Mesodermal cell (in vitro differentiated cells): Measurements from ENCODE around the gene MIA.
A peak's percentile ranks its signal among the peaks of the same experiment; 100 is the strongest.

ENCODE experiments used
- H3K27ac ChIP-seq: 2 replicates; pipeline ENCODE4 v1.7.0; 2013; ENCODE audit warnings: mild to moderate bottlenecking, low read depth, low read length, moderate library complexity; ENCODE audit not compliant: severe bottlenecking
- H3K36me3 ChIP-seq: 2 replicates; pipeline ENCODE4 v1.7.1; 2013; ENCODE audit warnings: mild to moderate bottlenecking, low read length, moderate library complexity; ENCODE audit not compliant: control insufficient read depth, insufficient read depth
- H3K4me1 ChIP-seq: one replicate; pipeline ENCODE4 v1.7.1; 2013; ENCODE audit warnings: mild to moderate bottlenecking, low read length; ENCODE audit not compliant: insufficient read depth, control insufficient read depth, poor library complexity, severe bottlenecking
- H3K4me3 ChIP-seq: 2 replicates; pipeline ENCODE4 v1.7.0; 2013; ENCODE audit warnings: low read length, control low read depth, mild to moderate bottlenecking; ENCODE audit not compliant: insufficient read depth, poor library complexity, severe bottlenecking; ENCODE audit errors: extremely low read depth
- H3K9me3 ChIP-seq: 2 replicates; pipeline ENCODE4 v1.7.1; 2013; ENCODE audit warnings: mild to moderate bottlenecking, low read length, moderate library complexity; ENCODE audit not compliant: control insufficient read depth
- WGBS, 2 experiments: methylation state at CpG; one replicate each; pipeline ENCODE4 v1.1.5; 2013; ENCODE audit warnings: missing lambda C conversion rate in 2 of 2; ENCODE audit not compliant: insufficient coverage in 2 of 2; 5-methylcytosine and 5-hydroxymethylcytosine counted together

Gene MIA

DNA sequence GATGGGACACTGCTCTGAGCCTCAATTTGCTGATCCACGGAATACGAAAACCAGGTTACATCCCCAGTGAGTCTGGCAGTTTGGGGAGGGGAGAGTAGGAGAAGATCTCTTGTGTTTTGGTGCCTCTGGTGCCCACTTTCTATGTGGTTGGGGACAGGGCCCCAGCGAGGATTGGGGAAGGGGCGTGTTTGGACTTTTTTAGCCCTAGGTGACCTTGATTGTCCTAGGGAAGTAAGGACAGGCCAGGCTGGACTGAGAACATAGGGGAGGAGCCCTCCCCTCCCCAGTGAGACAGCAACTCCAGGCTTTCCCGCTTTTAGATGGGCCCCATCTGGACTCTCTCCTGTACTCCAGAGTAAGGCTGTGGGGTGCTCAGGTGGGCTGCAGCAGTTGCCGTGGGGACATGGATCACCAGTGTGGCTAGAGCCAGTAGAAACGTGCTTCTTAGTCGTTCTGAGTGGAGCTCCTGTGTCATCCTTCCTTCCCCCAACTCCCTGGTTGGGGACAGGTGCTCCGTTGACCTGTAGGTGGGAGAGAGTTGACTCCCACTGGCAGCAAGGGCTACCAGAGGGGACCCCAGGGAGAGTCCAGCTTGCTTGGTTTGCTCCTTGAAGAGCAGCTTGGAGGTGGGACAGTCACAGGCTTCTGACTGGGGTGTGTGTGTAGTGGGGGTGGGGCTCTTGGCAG is 28.0 kb downstream of the MIA start:
- peaks cover 70% of the 10 kb centered on the region for H3K4me1 ChIP-seq
- 74 to 96% methylated on average over 4 to 5 of the region's 9 CpGs for WGBS, 2 experiments
- peaks cover 75% of the 10 kb centered on the region for H3K36me3 ChIP-seq
- no peak overlapping the region for H3K4me3 ChIP-seq
- H3K27ac ChIP-seq: peak overlapping the region; percentile 36
- H3K9me3 ChIP-seq: no peaks in the 10 kb centered on the region

GRCh38 chr19:40803857-40804782 is 28.8 kb downstream of the MIA start:
- H3K4me3 ChIP-seq: no peak overlapping the region
- H3K4me1 ChIP-seq: peaks cover 70% of the 10 kb centered on the region

GRCh38 chr19:40804783-40805242 is 29.5 kb downstream of the MIA start:
- H3K27ac ChIP-seq: no peak overlapping the region
- 93 to 99% methylated on average over 6 to 7 of the region's 7 CpGs for WGBS, 2 experiments
- no peak overlapping the region for H3K4me3 ChIP-seq
- no peaks in the 10 kb centered on the region for H3K9me3 ChIP-seq
- H3K36me3 ChIP-seq: peaks cover 89% of the 10 kb centered on the region
- peaks cover 73% of the 10 kb centered on the region for H3K4me1 ChIP-seq

More at GRCh38 chr19:40803857-40804782, 28.8 kb downstream of the MIA start:
- Histone ChIP-seq H3K27ac (no peak overlapping the region), H3K9me3 (no peaks in the 10 kb centered on the region), H3K36me3 (peaks cover 82% of the 10 kb centered on the region)
- WGBS, 2 experiments: 90 to 98% methylated on average over 4 to 5 of the region's 6 CpGs

DNA sequence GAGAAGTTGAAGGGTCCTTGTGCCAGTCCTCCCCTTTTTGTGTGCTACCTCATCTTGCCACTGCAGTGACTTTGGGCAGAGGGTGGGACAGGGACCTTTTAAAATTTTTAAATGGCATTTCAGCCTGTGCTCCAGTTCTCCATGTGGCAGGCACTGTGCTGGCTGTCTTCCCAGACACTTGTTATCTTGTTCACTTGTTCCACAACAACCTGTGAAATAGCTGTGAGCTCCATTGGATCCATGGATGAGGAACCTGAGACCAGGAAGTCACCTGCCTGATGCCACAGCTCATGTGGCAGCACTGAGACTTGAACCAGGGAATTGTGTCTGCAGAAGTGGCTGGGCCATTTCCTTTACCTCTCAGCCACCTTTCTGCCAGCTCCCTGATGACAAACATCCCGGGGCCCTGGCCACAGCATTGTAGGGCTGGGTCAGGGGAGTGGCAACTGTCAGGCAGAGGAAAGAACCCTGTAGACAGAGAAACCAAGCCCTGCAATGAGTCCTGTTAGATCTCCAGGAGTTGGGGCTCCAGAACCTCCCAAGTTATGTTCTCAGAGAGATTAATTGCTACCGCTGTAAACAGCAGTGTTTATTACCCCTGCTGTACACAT is 30.0 kb downstream of the MIA start:
- no peak overlapping the region for H3K4me3 ChIP-seq
- peaks cover 72% of the 10 kb centered on the region for H3K4me1 ChIP-seq
- peaks cover 87% of the 10 kb centered on the region for H3K36me3 ChIP-seq
- H3K27ac ChIP-seq: peak overlapping the region; percentile 81
- 100% methylated on average over 1 to 2 of the region's 2 CpGs for WGBS, 2 experiments
- H3K9me3 ChIP-seq: no peaks in the 10 kb centered on the region

DNA sequence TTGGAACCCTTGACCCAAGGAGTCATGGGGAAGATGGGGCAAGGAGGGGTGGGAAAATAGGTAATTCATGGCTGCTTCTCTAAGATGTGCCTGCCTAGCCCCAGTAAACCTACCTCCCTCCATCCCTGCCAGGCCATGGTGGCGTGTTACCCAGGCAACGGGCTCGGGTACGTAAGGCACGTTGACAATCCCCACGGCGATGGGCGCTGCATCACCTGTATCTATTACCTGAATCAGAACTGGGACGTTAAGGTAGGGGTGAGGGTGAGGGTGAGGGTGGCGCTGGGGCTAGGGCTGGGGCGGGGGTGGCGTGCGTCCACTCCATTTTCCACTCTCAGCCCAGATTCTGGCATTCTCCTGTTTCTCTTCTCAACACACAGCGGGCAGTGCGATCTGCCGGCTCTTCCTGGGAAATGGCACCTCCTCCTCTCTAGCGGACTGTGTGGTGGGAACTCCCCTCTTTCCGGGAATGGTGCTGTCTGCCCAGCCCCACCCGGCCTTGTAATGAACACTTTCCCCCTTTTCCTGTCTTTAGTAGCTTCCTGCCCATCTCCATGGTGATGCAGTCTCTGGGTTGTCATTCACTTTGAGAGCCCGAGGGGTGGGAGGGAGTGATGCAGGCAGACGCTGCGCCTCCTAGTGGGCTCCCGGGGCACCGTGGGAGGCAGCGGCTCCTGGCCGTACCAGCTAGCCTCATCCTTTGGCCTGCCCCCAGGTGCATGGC is 31.3 kb downstream of the MIA start:
- peaks cover 63% of the 10 kb centered on the region for H3K4me1 ChIP-seq
- H3K27ac ChIP-seq: peak overlapping the region; percentile 81
- H3K36me3 ChIP-seq: peaks cover 74% of the 10 kb centered on the region
- peak overlapping the region; percentile 14 for H3K4me3 ChIP-seq
- 14 to 18% methylated on average over 13 to 16 of the region's 26 CpGs for WGBS, 2 experiments
- no peaks in the 10 kb centered on the region for H3K9me3 ChIP-seq

GRCh38 chr19:40807147-40808020 is 32.1 kb downstream of the MIA start:
- Histone ChIP-seq H3K36me3 (peaks cover 66% of the 10 kb centered on the region), H3K27ac (no peak overlapping the region), H3K4me1 (peaks cover 63% of the 10 kb centered on the region), H3K4me3 (no peak overlapping the region), H3K9me3 (no peaks in the 10 kb centered on the region)
- 79 to 82% methylated on average over 13 to 17 of the region's 18 CpGs for WGBS, 2 experiments

DNA sequence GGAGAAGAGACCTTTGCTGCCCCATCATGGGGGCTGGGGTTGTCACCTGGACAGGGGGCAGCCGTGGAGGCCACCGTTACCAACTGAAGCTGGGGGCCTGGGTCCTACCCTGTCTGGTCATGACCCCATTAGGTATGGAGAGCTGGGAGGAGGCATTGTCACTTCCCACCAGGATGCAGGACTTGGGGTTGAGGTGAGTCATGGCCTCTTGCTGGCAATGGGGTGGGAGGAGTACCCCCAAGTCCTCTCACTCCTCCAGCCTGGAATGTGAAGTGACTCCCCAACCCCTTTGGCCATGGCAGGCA is 32.7 kb downstream of the MIA start:
- WGBS, 2 experiments: 100% methylated on average over 2 of the region's 2 CpGs
- peaks cover 61% of the 10 kb centered on the region for H3K36me3 ChIP-seq

DNA sequence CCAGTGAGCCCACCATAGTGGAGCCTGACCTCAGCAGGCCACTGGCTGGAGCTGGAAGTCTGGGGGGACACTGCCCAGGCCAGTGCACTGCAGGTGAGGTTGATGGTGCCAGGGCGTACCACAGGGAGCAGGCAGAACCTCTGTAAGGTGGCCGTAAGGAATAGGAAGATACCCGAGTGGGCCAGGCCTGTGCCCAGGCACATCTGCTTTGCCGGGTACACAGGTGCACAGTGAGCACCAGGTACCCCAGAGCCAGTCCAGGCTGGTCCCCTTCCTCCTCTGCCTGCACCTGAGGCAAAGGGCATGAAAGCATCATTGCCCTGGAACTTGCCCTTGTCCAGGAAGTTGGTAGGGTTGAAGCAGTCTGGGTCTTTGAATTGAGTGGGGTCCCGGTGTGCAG is 33.2 kb downstream of the MIA start:
- 92 to 98% methylated on average over 4 to 5 of the region's 5 CpGs for WGBS, 2 experiments
- Histone ChIP-seq H3K36me3 (peaks cover 55% of the 10 kb centered on the region), H3K27ac (no peak overlapping the region)

More for the DNA sequence above, 32.7 kb downstream of the MIA start:
- Histone ChIP-seq H3K27ac (no peak overlapping the region), H3K9me3 (no peaks in the 10 kb centered on the region), H3K4me1 (peaks cover 58% of the 10 kb centered on the region), H3K4me3 (no peak overlapping the region)

DNA sequence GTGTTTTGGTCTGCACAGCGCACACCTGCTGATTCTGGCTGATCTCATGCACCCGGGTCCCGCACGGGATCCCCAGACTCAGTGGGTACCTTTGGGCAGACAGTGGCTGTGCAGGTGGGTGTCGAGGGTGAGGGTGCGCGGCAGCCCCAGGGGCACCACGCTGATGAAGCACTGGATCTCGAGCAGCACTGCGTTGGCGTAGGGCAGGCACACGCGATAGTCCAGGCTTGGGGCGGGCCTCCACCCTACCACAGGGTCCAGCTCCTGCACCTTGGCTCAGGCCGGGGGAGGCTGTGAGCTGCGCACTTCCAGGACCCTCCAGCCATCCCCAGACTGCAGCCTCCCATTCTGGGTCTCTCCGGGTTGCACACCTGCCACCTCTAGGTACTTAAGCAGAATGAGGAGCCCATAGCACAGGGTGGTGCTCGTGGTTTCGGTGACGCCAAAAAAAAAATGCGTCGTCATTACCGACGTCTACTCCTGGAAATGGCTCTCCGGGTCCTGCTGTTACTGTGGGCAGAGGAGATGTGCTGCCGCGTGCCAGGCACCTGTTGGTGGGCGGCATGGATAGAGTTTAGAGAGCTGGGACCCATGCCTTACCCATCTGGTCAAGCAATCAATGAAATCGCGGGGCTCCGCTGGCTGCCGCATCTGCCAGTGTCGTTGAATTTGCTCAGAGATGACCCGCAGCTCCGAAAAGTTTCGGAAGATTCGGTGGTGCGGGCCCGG is 34.2 kb downstream of the MIA start:
- Histone ChIP-seq H3K27ac (no peak overlapping the region), H3K9me3 (no peaks in the 10 kb centered on the region), H3K36me3 (peaks cover 45% of the 10 kb centered on the region), H3K4me3 (no peak overlapping the region), H3K4me1 (peaks cover 52% of the 10 kb centered on the region)
- 94 to 97% methylated on average over 36 to 39 of the region's 39 CpGs for WGBS, 2 experiments

More for the DNA sequence above, 33.2 kb downstream of the MIA start:
- Histone ChIP-seq H3K4me1 (peaks cover 54% of the 10 kb centered on the region), H3K9me3 (no peaks in the 10 kb centered on the region), H3K4me3 (no peak overlapping the region)
